DND-41 (cell line): ENCODE data around the gene BYSL.
"Not testable (repeated sequence)": the region's sequence is repeated elsewhere in the genome, so short reads cannot be mapped to it uniquely, and the experiment has no call there.

Experiments
- ATAC-seq: fragments of 200-7000 bp; cut with Tn5 transposase; 3 replicates; pipeline ENCODE4 v1.9.1; 2021; ENCODE audit warnings: low read depth; ENCODE audit not compliant: insufficient read depth
- DNase-seq: peaks from one replicate; pipeline ENCODE4 v3.0.0-alpha.2; 2020
- H2AFZ ChIP-seq: 2 replicates; pipeline ENCODE4 v1.6.0; 2012; ENCODE audit warnings: low read depth, low read length
- H3K27ac ChIP-seq: 2 replicates; pipeline ENCODE4 v1.5.1; 2012; ENCODE audit warnings: low read length, inconsistent platforms
- H3K27me3 ChIP-seq: fragments of 200-600 bp; sonication (generic); 2 replicates; pipeline ENCODE4 v1.6.0; 2012; ENCODE audit warnings: low read length, mild to moderate bottlenecking, inconsistent platforms; ENCODE audit not compliant: insufficient read depth, poor library complexity
- H3K36me3 ChIP-seq: 2 replicates; pipeline ENCODE4 v1.5.1; 2012; ENCODE audit warnings: low read length, inconsistent platforms; ENCODE audit not compliant: insufficient read depth
- H3K4me1 ChIP-seq: 2 replicates; pipeline ENCODE4 v1.5.1; 2012; ENCODE audit warnings: mild to moderate bottlenecking, low read length; ENCODE audit not compliant: insufficient read depth
- H3K4me2 ChIP-seq: 2 replicates; pipeline ENCODE4 v1.6.0; 2012; ENCODE audit warnings: mild to moderate bottlenecking, moderate library complexity, low read length, inconsistent platforms; ENCODE audit not compliant: insufficient read depth
- H3K4me3 ChIP-seq, 2 experiments: fragments of 200-600 bp in 1 of 2; shearing (Covaris generic) in 1 of 2; 2 replicates each; pipeline ENCODE4 v1.5.1; 2012 to 2016; ENCODE audit warnings: inconsistent platforms in 2 of 2, low read length in 2 of 2, mild to moderate bottlenecking in 2 of 2, low read depth in 1 of 2, moderate library complexity in 1 of 2
- H3K79me2 ChIP-seq: 2 replicates; pipeline ENCODE4 v1.6.0; 2012; ENCODE audit warnings: low read length, inconsistent platforms; ENCODE audit not compliant: insufficient read depth
- H3K9ac ChIP-seq: 2 replicates; pipeline ENCODE4 v1.6.0; 2012; ENCODE audit warnings: low read depth, mild to moderate bottlenecking, inconsistent platforms, low read length, moderate library complexity
- H3K9me3 ChIP-seq: 2 replicates; pipeline ENCODE4 v1.5.1; 2012; ENCODE audit warnings: low read length, moderate library complexity, mild to moderate bottlenecking, inconsistent platforms; ENCODE audit not compliant: insufficient read depth, severe bottlenecking
- H4K20me1 ChIP-seq: 2 replicates; pipeline ENCODE4 v1.6.0; 2012; ENCODE audit warnings: low read length; ENCODE audit not compliant: insufficient read depth
- EZH2 ChIP-seq: IDR thresholded peaks from 3 replicates; pipeline ENCODE4 v1.6.1; 2012; ENCODE audit warnings: borderline replicate concordance, low read depth, mild to moderate bottlenecking, moderate library complexity, low read length, inconsistent platforms; ENCODE audit not compliant: severe bottlenecking
- TF ChIP-seq, protein P1 (sequence below): IDR thresholded peaks from 2 replicates; pipeline ENCODE4 v1.5.1; 2012; ENCODE audit warnings: borderline replicate concordance, low read length, moderate library complexity, mild to moderate bottlenecking; ENCODE audit not compliant: poor library complexity, severe bottlenecking; ENCODE audit errors: extremely low read depth

Gene BYSL

DNA sequence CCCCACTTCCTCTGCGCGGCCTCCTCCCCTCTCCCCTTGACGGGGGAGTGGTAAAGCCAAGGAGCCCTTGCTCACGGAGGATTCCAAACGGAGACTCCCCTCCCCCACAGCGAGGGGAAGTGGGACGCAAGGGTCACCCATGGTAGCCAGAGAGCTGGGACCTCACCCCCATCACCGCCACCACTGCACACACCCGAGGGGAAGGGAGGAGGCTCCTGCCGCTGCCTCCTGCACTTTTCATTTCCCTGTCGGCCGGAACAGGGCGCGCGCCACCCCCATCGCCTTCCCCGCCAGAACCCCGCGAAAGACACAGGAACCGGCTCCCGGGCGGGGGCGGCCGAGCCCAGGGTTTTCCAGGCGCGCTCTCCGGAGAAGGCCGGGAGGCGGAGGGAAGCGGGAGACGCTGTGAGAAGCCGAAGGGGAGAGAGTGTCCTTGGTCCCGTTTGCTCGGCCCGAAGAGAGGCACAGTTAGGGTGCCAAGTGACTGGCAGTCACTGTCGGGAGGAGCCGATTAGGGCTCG lies 19.5 kb downstream of the BYSL start:
- TF ChIP-seq EZH2: no peak
- TF ChIP-seq, protein P1, sequence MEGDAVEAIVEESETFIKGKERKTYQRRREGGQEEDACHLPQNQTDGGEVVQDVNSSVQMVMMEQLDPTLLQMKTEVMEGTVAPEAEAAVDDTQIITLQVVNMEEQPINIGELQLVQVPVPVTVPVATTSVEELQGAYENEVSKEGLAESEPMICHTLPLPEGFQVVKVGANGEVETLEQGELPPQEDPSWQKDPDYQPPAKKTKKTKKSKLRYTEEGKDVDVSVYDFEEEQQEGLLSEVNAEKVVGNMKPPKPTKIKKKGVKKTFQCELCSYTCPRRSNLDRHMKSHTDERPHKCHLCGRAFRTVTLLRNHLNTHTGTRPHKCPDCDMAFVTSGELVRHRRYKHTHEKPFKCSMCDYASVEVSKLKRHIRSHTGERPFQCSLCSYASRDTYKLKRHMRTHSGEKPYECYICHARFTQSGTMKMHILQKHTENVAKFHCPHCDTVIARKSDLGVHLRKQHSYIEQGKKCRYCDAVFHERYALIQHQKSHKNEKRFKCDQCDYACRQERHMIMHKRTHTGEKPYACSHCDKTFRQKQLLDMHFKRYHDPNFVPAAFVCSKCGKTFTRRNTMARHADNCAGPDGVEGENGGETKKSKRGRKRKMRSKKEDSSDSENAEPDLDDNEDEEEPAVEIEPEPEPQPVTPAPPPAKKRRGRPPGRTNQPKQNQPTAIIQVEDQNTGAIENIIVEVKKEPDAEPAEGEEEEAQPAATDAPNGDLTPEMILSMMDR: peak; percentile 18
- Histone ChIP-seq H3K4me1 (peaks cover 58% of the 10 kb centered on the region), H3K9me3 (no peaks in the 10 kb centered on the region), H2AFZ (no peak overlapping the region), H3K36me3 (peaks cover 54% of the 10 kb centered on the region), H4K20me1 (peaks cover 19% of the 10 kb centered on the region), H3K4me3 (peak overlapping the region; percentile 86 to 93), H3K27ac (peak overlapping the region; percentile 100), H3K27me3 (no peaks in the 10 kb centered on the region), H3K79me2 (peaks cover 78% of the 10 kb centered on the region), H3K9ac (peak overlapping the region; percentile 99), H3K4me2 (peak overlapping the region; percentile 82)
- no peak for ATAC-seq
- DNase-seq: peak; percentile 95

DNA sequence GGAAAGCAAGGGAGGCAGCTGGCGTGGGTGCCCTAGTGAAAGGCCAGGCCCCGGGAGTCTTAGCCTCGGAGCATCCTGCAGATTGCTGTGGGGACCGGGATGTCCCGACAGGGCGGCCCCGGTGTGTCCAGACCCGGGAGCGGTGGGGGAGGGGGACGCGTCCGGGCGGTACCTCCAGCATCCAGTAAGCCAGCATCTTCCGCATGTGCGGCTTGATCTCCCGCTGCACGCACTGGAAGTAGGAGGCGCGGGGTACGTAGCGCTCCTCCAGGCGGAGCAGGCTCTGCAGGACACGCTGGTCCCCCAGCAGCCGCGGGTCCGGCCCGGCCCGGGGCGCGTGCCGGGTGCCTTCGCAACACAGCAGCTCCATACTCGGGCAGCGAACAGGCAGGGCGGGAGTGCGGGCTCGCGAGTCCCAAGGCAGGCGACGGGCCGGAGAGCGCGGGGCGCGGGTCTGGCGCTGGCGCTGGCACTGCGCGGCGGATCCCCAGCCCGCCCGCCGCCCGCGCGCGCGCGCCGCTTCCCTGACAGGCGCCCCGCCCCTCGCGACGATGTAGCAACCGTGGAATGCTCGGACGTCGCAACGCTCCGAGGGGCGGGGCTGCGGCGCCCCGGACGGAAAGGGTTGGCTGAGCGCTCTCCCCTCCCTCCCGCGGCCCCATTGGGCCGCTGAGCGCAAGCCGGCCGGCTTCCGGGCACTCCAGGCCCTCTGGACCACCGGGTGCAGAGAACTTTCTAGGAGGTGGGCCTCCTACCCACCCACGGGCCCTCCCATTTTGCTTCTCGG lies 20.2 kb downstream of the BYSL start, which contains the start of gene CCND3:
Gene CCND3, minus strand, starts transcription at position 529 of the 787 bp plus-strand sequence. Its CDS starts 159 bp downstream, at position 370.
- Histone ChIP-seq H3K4me1 (peaks cover 52% of the 10 kb centered on the region), H3K9ac (peak within 1 kb of the TSS; percentile 99), H3K9me3 (no peaks in the 10 kb centered on the region), H3K27me3 (no peaks in the 10 kb centered on the region), H3K36me3 (peaks cover 51% of the 10 kb centered on the region), H3K4me2 (peak within 1 kb of the TSS; percentile 82), H3K79me2 (peaks cover 78% of the 10 kb centered on the region), H3K4me3 (peak within 1 kb of the TSS; percentile 86 to 93), H3K27ac (peak within 1 kb of the TSS; percentile 100), H2AFZ (peak within 1 kb of the TSS; percentile 40), H4K20me1 (peaks cover 17% of the 10 kb centered on the region)
- no peak for TF ChIP-seq EZH2
- TF ChIP-seq, protein P1: no peak
- DNase-seq (peak; percentile 93), ATAC-seq (peak; percentile 45)

DNA sequence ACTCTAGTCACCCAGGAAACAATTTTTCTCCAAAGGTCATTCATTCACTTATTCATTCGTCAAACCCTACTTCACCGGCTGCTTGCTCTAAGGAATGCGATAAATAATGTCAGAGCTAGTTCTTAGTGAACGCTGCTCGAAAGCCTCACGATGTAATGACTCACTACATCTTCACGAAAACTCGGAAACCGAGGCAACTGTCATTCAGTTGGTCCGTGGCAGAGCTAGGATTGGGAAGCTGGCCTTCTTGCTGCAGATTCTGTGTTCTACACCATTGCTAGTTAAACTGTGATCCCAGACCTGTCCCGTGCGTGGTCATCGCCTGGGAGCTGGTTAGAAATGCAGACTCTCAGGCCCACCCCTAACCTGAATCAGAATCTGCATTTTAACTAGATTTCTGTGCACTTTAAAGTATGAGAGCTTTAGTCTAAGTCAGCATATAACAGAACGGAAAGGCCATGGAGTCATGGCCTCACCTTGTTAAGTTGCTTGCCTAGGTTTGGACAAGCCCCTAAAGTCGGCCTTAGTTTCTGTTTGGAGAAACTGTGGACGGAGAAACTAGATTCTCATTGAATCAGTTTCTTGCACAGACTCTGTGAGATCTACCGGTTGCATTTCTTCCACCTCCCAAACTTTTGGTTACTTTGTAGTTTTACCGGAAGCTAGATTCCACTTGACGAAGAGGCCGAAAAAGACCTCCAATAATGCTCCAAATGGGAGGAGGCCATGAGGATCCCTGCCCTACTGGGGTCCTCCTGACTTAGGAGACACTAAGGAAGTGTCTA lies 21.0 kb downstream of the BYSL start:
- no peak for TF ChIP-seq EZH2
- TF ChIP-seq, protein P1: no peak
- Histone ChIP-seq H3K9me3 (no peaks in the 10 kb centered on the region), H3K27me3 (no peaks in the 10 kb centered on the region), H3K36me3 (peaks cover 43% of the 10 kb centered on the region), H3K4me3 (peak overlapping the region; percentile 36 to 86; a peak in 3 of 4 replicates), H3K4me2 (peak overlapping the region; percentile 81), H3K9ac (peak overlapping the region; percentile 99), H2AFZ (peak overlapping the region; percentile 40), H3K79me2 (peaks cover 72% of the 10 kb centered on the region), H4K20me1 (peaks cover 17% of the 10 kb centered on the region), H3K27ac (peak overlapping the region; percentile 100), H3K4me1 (peaks cover 44% of the 10 kb centered on the region)
- ATAC-seq (no peak), DNase-seq (peak; percentile 32)

DNA sequence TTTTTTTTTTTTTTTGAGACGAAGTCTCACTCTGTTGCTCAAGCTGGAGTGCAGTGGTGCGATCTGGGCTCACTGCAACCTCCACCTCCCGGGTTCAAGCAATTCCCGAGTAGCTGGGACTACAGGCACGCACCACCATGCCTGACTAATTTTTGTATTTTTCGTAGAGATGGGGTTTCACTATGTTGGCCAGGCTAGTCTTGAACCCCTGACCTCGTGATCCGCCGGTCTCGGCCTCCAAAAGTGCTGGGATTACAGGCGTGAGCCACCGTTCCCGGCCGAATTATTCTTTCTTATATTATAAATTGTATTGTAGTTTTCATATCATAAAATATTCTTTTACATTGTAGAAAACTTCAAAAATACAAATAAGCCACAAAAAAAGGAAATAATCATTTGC lies 21.6 kb downstream of the BYSL start:
- H3K4me2 ChIP-seq: peak overlapping the region; percentile 81
- peak; percentile 21 for DNase-seq

More for the DNA sequence above, 21.6 kb downstream of the BYSL start:
- Histone ChIP-seq H4K20me1 (peaks cover 17% of the 10 kb centered on the region), H3K27ac (peak overlapping the region; percentile 100; the same call in 1 of the 2 replicates), H3K36me3 (peaks cover 36% of the 10 kb centered on the region), H3K9ac (peak overlapping the region; percentile 99), H3K4me1 (peaks cover 37% of the 10 kb centered on the region), H3K79me2 (peaks cover 71% of the 10 kb centered on the region)
- H3K4me3 ChIP-seq, H3K9me3 ChIP-seq, H2AFZ ChIP-seq, H3K27me3 ChIP-seq, ATAC-seq: not testable (repeated sequence)
